ENCODE measurements around the gene MCAM. TPM values are rescaled to one million over a fixed set of nuclear protein-coding genes. Genes with fewer than 3 reads are reported as not detected.

The MCAM gene
- total RNA-seq, 2 experiments from 2014 or later, result 6.5 to 6.6 TPM

- CTCF ChIA-PET, result interaction anchor here (0.6 to 6.7 kb wide), 6 partner anchors 8 to 232 kb away, joined by 3 to 136 read pairs (median 4); no protein-coding TSS in a partner anchor
- no peak for DNase-seq
- POLR2A ChIA-PET, result interaction anchor here (1.1 kb wide), 1 partner anchor 322 kb away, joined by 3 read pairs; no protein-coding TSS in a partner anchor
- Mint-ChIP-seq H3K27me3 (peaks cover 37% of the 10 kb centered on the region), H3K9me3 (no peaks in the 10 kb centered on the region), H3K4me3 (no peak overlapping the region), H3K4me1 (peaks cover 32% of the 10 kb centered on the region), H3K27ac (no peak overlapping the region), H3K36me3 (ENCODE audit: low read depth) (peaks cover 10% of the 10 kb centered on the region)
Measured at GRCh38 chr11:119341222-119342022, 24.5 kb upstream of the MCAM start.

GRCh38 chr11:119340335-119341221 lies 23.6 kb upstream of the MCAM start, which contains the start of gene C1QTNF5:
TSS of gene C1QTNF5 (minus strand) at chr11:119340883. CDS start at chr11:119340397, 486 bp downstream.
- H3K27ac Mint-ChIP-seq, result no peak within 1 kb of the TSS
- peaks cover 16% of the 10 kb centered on the region for H3K36me3 Mint-ChIP-seq (ENCODE audit: low read depth)
- no peak for DNase-seq
- H3K27me3 Mint-ChIP-seq, result peaks cover 37% of the 10 kb centered on the region
- H3K9me3 Mint-ChIP-seq, result no peaks in the 10 kb centered on the region
- H3K4me3 Mint-ChIP-seq, result no peak within 1 kb of the TSS
- ChIA-PET CTCF (interaction anchor here (0.6 to 6.7 kb wide), 15 partner anchors 9 to 231 kb away, joined by 3 to 136 read pairs (median 4); no protein-coding TSS in a partner anchor), POLR2A (interaction anchor here (1.1 kb wide), 1 partner anchor 321 kb away, joined by 3 read pairs; no protein-coding TSS in a partner anchor)
- H3K4me1 Mint-ChIP-seq, result peaks cover 41% of the 10 kb centered on the region

- POLR2A ChIA-PET, result no interaction called here
- Mint-ChIP-seq H3K27ac (no peak overlapping the region), H3K4me3 (no peak overlapping the region)
Measured at GRCh38 chr11:119339589-119340334, 22.8 kb upstream of the MCAM start.

DNA sequence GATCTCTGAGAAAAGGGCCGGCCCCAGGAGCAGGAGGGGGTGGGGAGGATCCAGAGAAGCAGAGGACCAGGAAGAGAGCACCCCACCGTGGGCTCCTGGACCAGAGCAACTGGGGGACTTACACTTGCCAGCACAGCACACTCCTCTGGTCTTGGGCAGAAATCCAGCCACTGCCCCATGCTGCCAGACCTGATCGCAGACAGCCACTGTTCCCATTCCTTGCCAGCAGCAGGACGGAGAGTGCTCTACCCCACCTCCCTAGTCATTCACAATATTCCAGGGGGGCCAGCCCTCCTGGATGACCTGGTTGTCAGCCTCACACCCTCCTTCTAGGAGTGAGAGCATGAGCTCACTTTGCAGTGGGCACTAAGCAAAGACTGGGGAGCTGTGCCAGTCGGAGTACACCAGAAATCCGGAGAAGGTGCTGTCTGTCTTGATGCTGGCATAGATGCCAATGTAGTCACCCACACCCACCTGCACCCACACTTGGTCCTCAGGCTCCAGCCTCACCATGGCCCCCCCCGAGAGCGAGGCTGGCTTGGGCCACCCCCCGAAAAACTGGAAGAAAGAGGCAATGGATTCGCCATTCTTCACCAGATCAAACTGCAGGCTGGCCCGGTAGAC lies 22.1 kb upstream of the MCAM start:
- Mint-ChIP-seq H3K27ac (no peak overlapping the region), H3K4me3 (no peak overlapping the region), H3K4me1 (peaks cover 54% of the 10 kb centered on the region), H3K36me3 (ENCODE audit: low read depth) (peaks cover 21% of the 10 kb centered on the region), H3K9me3 (no peaks in the 10 kb centered on the region), H3K27me3 (peaks cover 37% of the 10 kb centered on the region)
- DNase-seq, result no peak
- POLR2A ChIA-PET, result interaction anchor here (0.8 to 2.5 kb wide), 5 partner anchors 11 to 272 kb away, joined by 3 to 17 read pairs (median 4); partner anchors contain the start of gene NLRX1
- CTCF ChIA-PET, result interaction anchor here (0.9 to 6.7 kb wide), 29 partner anchors 8 to 320 kb away, joined by 3 to 136 read pairs (median 4); partner anchors contain the start of genes CBL, NLRX1, USP2 and VPS11

More at GRCh38 chr11:119339589-119340334, 22.8 kb upstream of the MCAM start:
- Mint-ChIP-seq H3K9me3 (no peaks in the 10 kb centered on the region), H3K4me1 (peaks cover 49% of the 10 kb centered on the region), H3K36me3 (ENCODE audit: low read depth) (peaks cover 18% of the 10 kb centered on the region), H3K27me3 (peaks cover 37% of the 10 kb centered on the region)
- peak; percentile 47 for DNase-seq
- CTCF ChIA-PET, result interaction anchor here (0.6 to 6.7 kb wide), 9 partner anchors 8 to 162 kb away, joined by 3 to 136 read pairs (median 4); no protein-coding TSS in a partner anchor

DNA sequence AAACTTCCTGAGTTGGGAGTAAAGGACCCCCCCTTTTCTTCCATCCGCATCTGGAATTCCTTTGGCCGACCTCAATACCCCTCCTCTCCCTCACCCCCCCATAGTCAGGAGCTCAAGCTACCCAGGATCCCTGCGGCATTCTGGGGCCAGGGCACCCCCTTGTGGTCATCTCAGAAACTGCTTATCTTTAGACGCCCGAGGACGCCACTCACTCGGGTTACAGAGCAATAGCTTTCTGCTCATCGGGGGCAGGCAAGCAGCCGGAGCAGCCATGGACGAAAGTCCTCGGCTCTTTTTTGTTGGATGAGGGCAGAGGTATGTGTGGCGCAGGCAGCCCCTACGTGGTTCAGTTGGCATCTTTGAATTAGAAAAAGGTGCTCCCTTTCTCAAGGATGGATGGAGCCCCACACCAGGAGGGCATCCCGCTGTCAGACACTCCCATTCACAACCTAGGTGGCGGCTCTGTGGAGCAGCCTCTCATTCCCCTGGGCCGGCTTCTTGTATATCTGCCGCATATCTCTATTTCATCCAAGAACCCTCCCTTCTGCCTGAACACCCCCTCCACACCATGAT lies 21.5 kb upstream of the MCAM start:
- POLR2A ChIA-PET, result interaction anchor here (0.8 to 2.5 kb wide), 9 partner anchors 12 to 272 kb away, joined by 3 to 17 read pairs (median 4); partner anchors contain the start of genes HMBS and NLRX1

DNA sequence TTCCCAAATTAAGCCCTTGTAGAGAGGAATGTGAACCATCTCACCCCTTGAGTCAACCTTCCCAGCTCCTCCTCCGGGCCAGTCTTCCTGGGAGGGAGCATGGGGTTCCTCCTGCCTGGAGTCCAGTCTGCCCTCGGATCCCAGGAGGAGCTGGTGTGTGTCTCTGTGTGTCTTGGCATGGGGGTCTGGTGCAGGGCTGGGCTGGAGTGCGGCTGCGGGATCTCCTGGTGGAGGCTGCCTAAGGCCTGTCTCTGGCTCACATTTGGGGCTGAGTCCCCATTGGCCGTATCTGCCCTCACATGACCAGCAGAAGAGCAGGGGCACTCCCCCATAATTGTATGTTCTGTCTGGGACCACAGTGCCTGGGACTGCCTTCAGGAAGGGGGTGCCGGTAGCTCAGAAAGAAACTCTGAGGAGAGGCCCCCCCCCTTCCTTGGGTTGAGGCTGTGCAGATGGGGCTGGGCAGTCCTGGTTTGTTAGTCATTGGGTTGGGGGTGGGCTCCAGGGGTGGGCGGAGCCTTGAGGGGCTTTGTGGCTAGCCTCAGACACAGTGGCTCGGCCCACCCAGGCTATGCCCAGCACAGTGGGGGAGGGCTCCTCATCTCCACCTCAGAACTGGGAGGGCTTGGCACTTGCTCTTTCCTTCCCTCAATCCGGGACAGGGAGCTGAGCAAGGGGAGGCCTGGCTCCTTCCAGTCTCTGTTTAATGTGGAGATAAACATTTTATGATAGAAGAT lies 20.8 kb upstream of the MCAM start:
- Mint-ChIP-seq H3K36me3 (ENCODE audit: low read depth) (peaks cover 21% of the 10 kb centered on the region), H3K4me3 (peak overlapping the region; percentile 21), H3K9me3 (no peaks in the 10 kb centered on the region), H3K27me3 (peaks cover 31% of the 10 kb centered on the region), H3K27ac (no peak overlapping the region), H3K4me1 (peaks cover 66% of the 10 kb centered on the region)
- DNase-seq, result no peak
- ChIA-PET CTCF (interaction anchor here (0.5 to 6.7 kb wide), 44 partner anchors 8 to 1133 kb away, joined by 3 to 136 read pairs (median 4); partner anchors contain the start of genes CBL, NLRX1, USP2 and VPS11), POLR2A (interaction anchor here (0.8 to 2.5 kb wide), 10 partner anchors 13 to 271 kb away, joined by 3 to 17 read pairs (median 4); partner anchors contain the start of genes HMBS and NLRX1)

More for the DNA sequence above, 21.5 kb upstream of the MCAM start:
- no peak overlapping the region for H3K27ac Mint-ChIP-seq
- H3K9me3 Mint-ChIP-seq, result no peaks in the 10 kb centered on the region
- CTCF ChIA-PET, result interaction anchor here (0.5 to 6.7 kb wide), 44 partner anchors 9 to 1134 kb away, joined by 3 to 136 read pairs (median 4); partner anchors contain the start of genes CBL, NLRX1, USP2 and VPS11
- H3K36me3 Mint-ChIP-seq (ENCODE audit: low read depth), result peaks cover 21% of the 10 kb centered on the region
- peaks cover 35% of the 10 kb centered on the region for H3K27me3 Mint-ChIP-seq
- peaks cover 60% of the 10 kb centered on the region for H3K4me1 Mint-ChIP-seq
- no peak overlapping the region for H3K4me3 Mint-ChIP-seq
- peak; percentile 77 for DNase-seq

DNA sequence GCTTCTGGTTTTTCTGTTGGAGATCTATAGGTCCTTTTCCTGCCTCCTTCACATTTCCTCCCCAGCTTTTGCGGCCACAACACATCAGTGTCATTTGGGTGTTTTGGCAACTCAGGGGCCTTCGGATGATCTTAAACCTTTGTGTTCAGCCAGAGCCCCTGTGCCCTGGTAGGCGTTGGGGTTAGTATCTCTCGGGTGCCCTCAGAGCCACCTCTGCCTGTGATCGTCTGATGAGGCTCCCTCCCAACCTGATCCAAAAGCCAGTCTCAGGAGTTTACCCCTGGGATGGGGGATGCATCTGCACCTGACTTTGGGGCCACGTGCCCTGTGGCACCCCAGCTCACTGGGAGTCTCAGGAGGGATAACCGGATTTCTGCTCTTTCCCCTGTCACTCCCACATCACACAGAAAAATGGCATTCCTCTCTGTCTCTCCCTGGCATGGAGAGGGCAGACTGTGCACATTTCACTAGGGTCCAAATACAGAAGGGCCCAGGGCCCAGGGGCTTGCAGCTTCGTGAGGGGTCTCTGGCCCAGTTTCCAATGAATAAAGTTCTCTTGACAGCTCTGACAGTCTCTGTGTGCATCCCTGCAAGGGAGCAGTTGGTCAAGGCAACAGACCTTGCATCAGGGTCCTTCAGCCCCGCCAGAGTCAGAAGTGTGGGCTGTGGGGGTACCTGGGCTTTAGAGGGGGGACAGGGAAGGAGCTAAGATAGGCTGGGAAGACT lies 20.0 kb upstream of the MCAM start:
- Mint-ChIP-seq H3K4me3 (peak overlapping the region; percentile 61), H3K27me3 (peaks cover 23% of the 10 kb centered on the region), H3K4me1 (peaks cover 68% of the 10 kb centered on the region), H3K36me3 (ENCODE audit: low read depth) (peaks cover 21% of the 10 kb centered on the region), H3K9me3 (no peaks in the 10 kb centered on the region), H3K27ac (peak overlapping the region; percentile 44)
- POLR2A ChIA-PET, result interaction anchor here (1.2 to 2.5 kb wide), 4 partner anchors 14 to 241 kb away, joined by 3 to 17 read pairs (median 5); partner anchors contain the start of gene NLRX1
- CTCF ChIA-PET, result interaction anchor here (0.6 to 6.7 kb wide), 8 partner anchors 11 to 168 kb away, joined by 3 to 136 read pairs (median 16); partner anchors contain the start of genes CBL and NLRX1
- no peak for DNase-seq

- Mint-ChIP-seq H3K27ac (peak overlapping the region; percentile 94), H3K9me3 (no peaks in the 10 kb centered on the region), H3K4me1 (peaks cover 64% of the 10 kb centered on the region), H3K4me3 (peak overlapping the region; percentile 100), H3K36me3 (ENCODE audit: low read depth) (peaks cover 21% of the 10 kb centered on the region), H3K27me3 (peaks cover 15% of the 10 kb centered on the region)
- CTCF ChIA-PET, result interaction anchor here (2.2 to 6.7 kb wide), 2 partner anchors 12 to 20 kb away, joined by 10 to 136 read pairs; no protein-coding TSS in a partner anchor
- DNase-seq, result no peak
- POLR2A ChIA-PET, result interaction anchor here (2.1 kb wide), 2 partner anchors 14 to 167 kb away, joined by 8 to 13 read pairs; partner anchors contain the start of gene NLRX1
Measured at GRCh38 chr11:119335655-119336543, 19.0 kb upstream of the MCAM start.

GRCh38 chr11:119335091-119335654 lies 18.2 kb upstream of the MCAM start:
- H3K4me3 Mint-ChIP-seq, result peak overlapping the region; percentile 100
- ChIA-PET POLR2A (interaction anchor here (0.9 to 2.1 kb wide), 5 partner anchors 13 to 268 kb away, joined by 3 to 13 read pairs (median 6); partner anchors contain the start of genes CBL, NLRX1 and VPS11), CTCF (interaction anchor here (1.1 to 6.7 kb wide), 5 partner anchors 12 to 46 kb away, joined by 4 to 136 read pairs (median 10); partner anchors contain the start of gene USP2)
- peaks cover 17% of the 10 kb centered on the region for H3K27me3 Mint-ChIP-seq
- H3K36me3 Mint-ChIP-seq (ENCODE audit: low read depth), result peaks cover 21% of the 10 kb centered on the region
- no peak for DNase-seq
- peak overlapping the region; percentile 94 for H3K27ac Mint-ChIP-seq
- no peaks in the 10 kb centered on the region for H3K9me3 Mint-ChIP-seq
- H3K4me1 Mint-ChIP-seq, result peaks cover 62% of the 10 kb centered on the region

Data from activated CD4-positive, alpha-beta memory T cell treated with anti-CD3 and anti-CD28 coated beads, Interleukin-2, amount 10 ng/mL, durations not matched to agents 7 days and 5 days (primary cell).